K562 (cell line): ENCODE data around the gene GAD1. TPM values are rescaled to one million over a fixed set of nuclear protein-coding genes. Genes with fewer than 3 reads are reported as not detected.

ENCODE experiments used
- ATF4 ChIP-seq: fragments of 450-650 bp; formaldehyde crosslinking; IDR thresholded peaks from 2 replicates; pipeline ENCODE4 v1.4.0; 2022; ENCODE audit warnings: mild to moderate bottlenecking, moderate library complexity
- BDP1 ChIP-seq: IDR thresholded peaks from 3 replicates; pipeline ENCODE4 v1.6.1; 2011; ENCODE audit not compliant: insufficient read length, insufficient read depth
- DIDO1 ChIP-seq: fragments of 450-650 bp; IDR thresholded peaks from 2 replicates; pipeline ENCODE4 v1.6.1; 2016; ENCODE audit warnings: low read depth, missing biosample characterization, missing genetic modification characterization
- HDAC6 ChIP-seq: IDR thresholded peaks from 2 replicates; pipeline ENCODE4 v1.6.1; 2012; ENCODE audit warnings: low read depth, mild to moderate bottlenecking, control low read depth, inconsistent platforms, low read length, moderate library complexity
- JUND ChIP-seq, 2 experiments: IDR thresholded peaks; 2 replicates in 1 of 2; 3 replicates in 1 of 2; pipeline ENCODE4 v1.6.1; 2011; ENCODE audit warnings: borderline replicate concordance in 2 of 2, low read depth in 2 of 2, low read length in 2 of 2, improper control_type of control experiment in 1 of 2, missing biosample characterization in 1 of 2, missing genetic modification characterization in 1 of 2, missing genetic modification reagents in 1 of 2
- NR2F6 ChIP-seq: fragments of 450-650 bp; formaldehyde crosslinking; IDR thresholded peaks from 2 replicates; pipeline ENCODE4 v1.4.0; 2020; ENCODE audit warnings: mild to moderate bottlenecking
- RREB1 ChIP-seq: fragments of 250-450 bp; sonication (Bioruptor Pico); IDR thresholded peaks from 2 replicates; pipeline ENCODE4 v1.4.0; 2020
- STAT5A ChIP-seq: IDR thresholded peaks from 2 replicates; pipeline ENCODE4 v1.6.1; 2012; ENCODE audit warnings: low read length, inconsistent platforms, borderline replicate concordance
- TBP ChIP-seq: optimal IDR thresholded peaks from 2 replicates; pipeline ENCODE3; 2011; ENCODE audit warnings: low read depth, low read length, improper control_type of control experiment
- ZBTB11 ChIP-seq, 3 experiments: fragments of 200-800 bp in 1 of 3; fragments of 250-450 bp in 1 of 3; fragments of 450-650 bp in 1 of 3; sonication (Bioruptor Pico) in 1 of 3; sonication (Bioruptor generic) in 1 of 3; formaldehyde crosslinking in 1 of 3; IDR thresholded peaks; 2 replicates each; pipeline versions ENCODE4 v1.6.1 to v1.8.0; 2016 to 2022; ENCODE audit warnings: mild to moderate bottlenecking in 2 of 3, missing genetic modification characterization in 2 of 3, missing compliant biosample characterization in 1 of 3, moderate library complexity in 1 of 3
- ZHX1 ChIP-seq: fragments of 150-350 bp; conservative IDR thresholded peaks from 2 replicates; pipeline ENCODE4 v1.6.1; 2014; ENCODE audit warnings: low read length
- ZNF274 ChIP-seq: IDR thresholded peaks from 2 replicates; pipeline ENCODE4 v1.6.1; 2011; ENCODE audit warnings: low read depth, mild to moderate bottlenecking, low read length, moderate library complexity, borderline replicate concordance
- polyA plus RNA-seq, 8 experiments: library from polyadenylated mRNA; depleted of rRNA in 4 of 8; stranded (reverse) in 5 of 8; unstranded in 3 of 8; fragments of >200 nt; fragmentation: Nextera tagmentation in 2 of 8; fragmentation: Illumina TruSeq in 1 of 8; extraction: Ambion mirVana in 2 of 8; extraction: Trizol in 1 of 8; gene quantifications; 2 replicates each; pipeline versions ENCODE4 v1.2.1 to v1.2.3, GENCODE V29; 2011 to 2014; ENCODE audit warnings: inconsistent platforms in 1 of 8, missing spikeins in 1 of 8
- total RNA-seq, 7 experiments: library from RNA; depleted of rRNA in 6 of 7; stranded (reverse); fragments of >200 nt in 6 of 7; fragmentation: Illumina TruSeq in 2 of 7; extraction: Trizol in 2 of 7; gene quantifications; 2 replicates each; pipeline versions ENCODE4 v1.2.1 to v1.2.3, GENCODE V29; 2011 to 2021; ENCODE audit warnings: low replicate concordance in 1 of 7

GAD1 gene
- total and polyA plus RNA-seq, 9 of the 15 experiments (the other 6 are each of a cell fraction or from before 2014, with no cell fraction given): 2.7 to 29.1 (median 15.7) TPM

- peak; percentile 95 for TF ChIP-seq RREB1
- TF ChIP-seq ZHX1: no peak
- TF ChIP-seq ZBTB11 (CRISPR knock-in tag; IDR thresholded peaks at IDR 0.05): peak in 1 of 3 experiments; percentile 84; a peak in 1 of 6 replicates
- TF ChIP-seq JUND (IDR thresholded peaks at IDR 0.05; ENCODE audit: borderline replicate concordance, low read depth, low read length): no peak
- no peak for TF ChIP-seq JUND (tag; IDR thresholded peaks at IDR 0.05; ENCODE audit: borderline replicate concordance, low read depth, low read length)
- TF ChIP-seq NR2F6 (CRISPR knock-in tag): no peak
- no peak for TF ChIP-seq STAT5A
- no peak for TF ChIP-seq BDP1
- no peak for TF ChIP-seq HDAC6
- no peak; the same call in 1 of the 2 replicates for TF ChIP-seq ZNF274
- TF ChIP-seq ATF4: no peak
- TF ChIP-seq DIDO1 (tag): peak; percentile 43; the same call in 1 of the 2 replicates
- peak; percentile 6 for TF ChIP-seq TBP
Measured at GRCh38 chr2:170770606-170771420, 45.9 kb upstream of the GAD1 start (continued).
